GM21529 (cell line): ENCODE data around the gene SPRN.
"Not testable (repeated sequence)": the region's sequence is repeated elsewhere in the genome, so short reads cannot be mapped to it uniquely, and the experiment has no call there.

Source experiments
- ATAC-seq: cut with Tn5 transposase; IDR thresholded peaks from one replicate; pipeline ENCODE4 v1.9.1; 2021; ENCODE audit not compliant: unreplicated experiment

Gene SPRN

DNA sequence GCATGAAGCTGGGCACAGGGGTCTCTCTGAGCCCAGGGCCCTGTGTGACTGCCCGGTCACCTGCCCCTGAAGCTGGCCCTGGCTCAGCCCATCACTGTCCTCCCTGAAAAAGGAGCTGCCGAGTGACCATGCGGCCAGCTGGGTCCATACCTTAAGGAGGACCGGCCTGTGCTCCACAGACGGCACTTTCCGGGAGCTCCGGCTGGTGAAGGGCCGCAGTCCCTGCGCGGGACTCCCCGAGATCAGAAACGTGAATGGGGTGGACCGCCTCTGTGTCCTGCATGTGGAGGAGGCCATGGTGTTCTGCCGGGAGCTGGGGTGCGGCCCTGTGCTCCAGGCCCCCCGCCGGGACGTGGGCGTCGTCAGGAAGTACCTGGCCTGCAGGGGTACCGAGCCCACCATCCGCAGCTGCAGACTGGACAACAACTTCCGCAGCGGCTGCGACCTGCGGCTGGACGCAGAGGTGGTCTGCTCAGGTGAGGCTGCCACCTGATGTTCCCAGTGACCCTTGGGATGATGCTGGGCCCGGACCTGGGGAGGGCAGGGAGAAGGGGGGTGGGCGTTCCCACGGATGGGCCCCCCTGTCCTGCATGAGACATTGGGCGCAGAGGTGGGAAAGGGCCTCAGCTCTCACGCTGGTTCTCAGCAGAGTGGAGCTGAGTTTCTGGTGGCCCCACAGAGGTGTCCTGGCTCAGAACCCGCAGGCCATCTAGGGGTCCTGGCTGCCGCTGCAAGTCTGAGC, 32.8 kb upstream of the SPRN start:
- ATAC-seq = no peak

DNA sequence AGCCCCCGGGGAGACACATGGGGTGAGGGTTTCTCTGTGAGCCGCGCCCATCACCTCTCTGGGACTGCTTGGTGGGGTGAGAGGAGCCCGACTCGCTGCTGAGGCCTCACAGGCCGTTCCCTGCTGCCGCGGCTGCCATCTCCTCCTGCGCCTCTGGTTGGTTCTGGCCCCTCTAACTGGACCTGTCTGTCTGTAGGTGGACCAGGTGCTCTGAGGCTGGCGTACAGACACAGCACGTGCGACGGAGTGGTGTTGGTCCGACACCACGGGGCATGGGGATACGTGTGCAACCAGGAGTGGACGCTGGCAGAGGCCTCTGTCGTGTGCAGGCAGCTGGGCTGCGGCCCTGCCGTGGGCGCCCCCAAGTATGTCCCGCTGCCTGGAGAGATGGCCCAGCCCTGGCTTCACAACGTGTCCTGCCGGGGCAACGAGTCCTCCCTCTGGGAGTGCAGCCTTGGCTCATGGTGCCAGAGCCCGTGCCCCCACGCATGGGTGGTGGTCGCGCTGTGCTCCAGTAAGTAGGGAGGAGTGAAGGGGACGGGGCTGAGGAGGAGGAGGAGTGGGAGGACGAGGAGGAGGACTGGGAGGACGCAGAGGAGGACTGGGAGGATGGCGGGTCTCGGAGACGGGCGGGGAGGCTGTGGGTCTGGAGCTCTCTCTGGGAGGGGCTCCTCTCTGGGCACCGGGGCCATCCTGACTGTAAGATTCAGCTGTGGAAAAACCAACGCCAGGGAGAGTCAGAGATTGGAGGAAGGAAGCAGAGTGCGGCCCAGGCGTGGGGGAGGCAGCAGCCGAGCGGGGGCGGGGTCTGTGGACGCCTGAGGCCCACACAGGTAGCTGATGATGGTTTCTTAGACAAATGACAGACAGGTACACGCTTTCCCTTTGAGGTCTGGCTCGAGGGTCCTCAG, 31.9 kb upstream of the SPRN start:
- no peak for ATAC-seq

DNA sequence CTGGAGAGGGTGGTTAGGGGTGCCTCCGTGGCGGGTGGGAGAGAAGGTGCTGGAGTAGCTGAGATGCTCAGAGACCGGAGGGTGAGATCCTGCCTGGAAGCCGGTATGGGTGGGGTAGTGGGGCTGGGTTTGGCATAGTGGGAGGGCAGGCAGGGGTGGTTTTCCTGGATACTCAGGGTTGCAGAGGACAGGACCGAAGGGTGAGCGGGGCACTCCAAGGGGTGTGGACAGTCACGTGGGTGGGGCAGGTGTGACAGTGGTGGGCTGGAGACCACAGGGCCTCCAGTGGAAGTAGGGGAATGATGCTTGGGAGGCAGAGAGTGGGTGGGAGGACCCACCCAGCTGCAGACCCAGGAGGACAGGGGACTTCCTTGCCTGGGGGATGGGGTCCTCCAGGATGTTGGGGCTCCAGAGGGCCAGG, 31.2 kb upstream of the SPRN start:
- no peak for ATAC-seq

DNA sequence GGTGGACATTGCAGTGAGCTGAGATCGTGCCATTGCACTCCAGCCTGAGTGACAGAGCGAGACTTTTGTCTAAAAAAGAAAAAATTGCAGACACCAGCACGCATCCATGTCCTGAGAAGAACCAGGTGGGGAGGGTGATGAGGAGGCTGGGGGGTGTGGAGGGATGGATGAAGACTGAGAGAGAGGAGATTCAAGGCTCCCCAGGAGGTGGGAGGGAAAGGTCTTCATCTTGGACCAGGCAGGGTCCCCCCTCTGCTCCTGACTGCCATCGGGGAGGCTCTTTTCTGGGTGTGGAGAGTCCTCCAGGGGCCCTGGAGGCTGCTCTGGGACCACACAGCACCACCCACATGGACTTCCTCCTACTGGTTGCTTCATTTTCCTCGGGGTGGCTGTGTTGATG, 30.8 kb upstream of the SPRN start:
- no peak for ATAC-seq

DNA sequence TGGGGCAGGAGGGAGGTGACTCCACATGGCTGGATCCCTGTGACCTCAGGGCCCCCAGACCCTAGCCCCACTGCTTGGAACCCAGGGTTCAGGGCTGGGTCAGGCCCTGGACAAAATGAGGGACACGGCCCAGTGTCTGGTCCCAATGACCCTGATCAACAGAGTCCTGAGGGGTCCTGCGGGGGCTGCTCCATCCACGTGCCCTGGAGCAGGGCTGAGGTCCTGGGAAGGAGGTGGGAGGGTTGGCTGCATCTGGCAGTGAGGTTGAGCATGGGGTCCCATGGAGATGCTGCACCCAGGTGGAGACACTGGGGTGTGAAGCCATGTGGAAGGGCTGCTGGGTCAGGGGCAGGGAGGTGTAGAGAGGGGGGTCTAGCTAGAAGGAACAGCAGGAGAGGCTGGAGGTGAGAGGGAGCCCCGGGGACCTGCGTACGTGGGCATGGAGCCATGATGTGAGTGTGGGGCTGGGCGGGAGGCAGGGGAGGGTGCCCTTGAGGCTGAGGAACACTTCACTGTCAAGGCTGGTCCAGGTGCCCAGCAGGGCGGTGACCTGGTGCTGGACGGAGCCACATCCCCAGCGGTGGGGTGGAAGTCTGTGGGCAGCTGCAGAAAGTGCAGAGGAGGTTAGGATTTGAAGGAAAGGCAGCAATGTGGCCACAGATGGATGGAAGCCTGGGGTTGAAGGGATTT, 29.9 kb upstream of the SPRN start:
- ATAC-seq = no peak

DNA sequence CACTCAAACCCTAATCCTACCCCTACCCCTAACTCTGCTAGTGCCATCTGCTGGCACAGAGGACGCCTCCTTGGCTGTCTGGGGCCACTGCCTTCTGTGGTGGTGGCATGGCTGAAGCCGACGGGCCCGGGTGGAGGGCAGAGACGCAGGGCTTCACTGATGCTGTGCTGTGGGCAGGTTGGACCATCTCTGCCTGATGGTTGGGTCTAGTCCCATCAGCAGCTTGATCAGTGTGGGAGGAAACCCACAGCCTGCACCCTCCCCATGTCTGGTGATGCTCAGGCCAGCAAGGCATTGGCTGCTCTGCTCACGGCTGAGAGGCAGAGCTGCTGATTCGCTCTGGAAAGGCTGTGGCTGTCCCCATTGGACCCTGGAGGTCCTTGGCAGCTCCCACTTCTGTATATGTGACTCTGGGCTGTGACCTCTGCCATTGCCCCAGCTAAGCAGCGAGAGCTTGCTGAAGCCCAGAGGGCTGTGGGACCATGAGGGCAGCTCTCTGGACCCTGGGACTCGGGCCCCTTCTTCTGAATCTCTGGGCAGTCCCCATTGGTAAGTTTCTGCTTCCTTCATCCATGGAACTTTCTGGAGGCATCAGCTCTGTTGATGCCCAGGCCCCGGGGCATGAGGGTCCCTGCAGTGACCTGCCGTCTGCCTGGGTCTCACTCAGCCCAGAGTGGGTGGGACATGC, 29.2 kb upstream of the SPRN start, which contains the start of gene SCART1:
Gene SCART1 (plus strand): TSS at position 430 of the 688 bp plus-strand sequence. CDS start 53 bp downstream, at position 483.
- no peak for ATAC-seq

DNA sequence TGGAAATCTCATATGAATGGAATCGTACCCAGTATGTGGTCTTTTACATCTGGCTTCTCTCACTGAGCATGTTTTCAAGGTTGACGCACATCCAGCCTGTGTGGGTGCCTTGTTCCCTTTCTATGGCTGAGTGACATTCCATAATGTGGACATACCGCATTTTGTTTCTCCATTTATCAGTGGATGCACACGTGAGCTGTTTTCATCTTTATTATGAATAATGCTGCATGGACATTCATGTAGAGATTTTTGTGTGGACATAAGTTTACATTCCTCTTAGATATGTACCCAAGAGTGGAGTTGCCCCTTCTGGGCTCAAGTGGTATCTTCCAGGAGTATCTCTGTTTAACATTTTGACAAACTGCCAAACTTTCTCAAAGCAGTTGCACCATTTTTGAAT, 28.0 kb upstream of the SPRN start:
- no peak for ATAC-seq

DNA sequence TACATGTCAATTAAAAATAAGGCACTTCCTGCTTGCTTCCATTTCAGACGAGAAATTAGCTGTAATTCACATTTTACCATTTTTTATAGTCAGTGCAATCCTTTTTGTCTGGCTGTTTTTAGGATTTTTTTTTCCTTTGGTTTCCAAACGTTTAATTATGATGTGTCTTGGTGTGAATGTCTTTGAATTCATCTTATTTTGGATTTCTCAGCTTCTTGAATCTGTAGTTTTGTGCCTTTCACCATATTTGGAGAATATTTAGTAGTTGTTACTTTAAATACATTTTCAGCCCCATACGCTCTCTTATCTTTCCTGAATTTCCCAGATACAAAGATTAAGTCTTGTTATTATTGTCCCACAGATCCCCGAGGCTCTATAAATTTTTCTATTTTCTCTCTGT, 26.9 kb upstream of the SPRN start:
- ATAC-seq = no peak

DNA sequence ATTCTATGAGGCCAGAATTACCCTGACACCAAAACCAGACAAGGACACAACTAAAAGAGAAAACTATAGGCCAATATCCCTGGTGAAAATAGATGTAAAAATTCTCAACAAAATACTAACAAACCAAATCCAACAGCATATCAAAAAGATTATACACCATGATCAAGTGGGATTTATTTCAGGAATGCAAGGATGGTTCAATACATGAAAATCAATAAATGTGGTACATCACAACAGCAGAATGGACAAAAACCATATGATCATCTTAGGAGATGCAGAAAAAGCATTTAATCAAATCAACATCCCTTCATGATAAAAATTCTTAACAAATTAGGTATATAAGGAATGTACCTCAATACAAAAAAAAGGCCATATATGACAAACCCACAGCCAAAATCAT, 23.7 kb upstream of the SPRN start:
- no peak for ATAC-seq

DNA sequence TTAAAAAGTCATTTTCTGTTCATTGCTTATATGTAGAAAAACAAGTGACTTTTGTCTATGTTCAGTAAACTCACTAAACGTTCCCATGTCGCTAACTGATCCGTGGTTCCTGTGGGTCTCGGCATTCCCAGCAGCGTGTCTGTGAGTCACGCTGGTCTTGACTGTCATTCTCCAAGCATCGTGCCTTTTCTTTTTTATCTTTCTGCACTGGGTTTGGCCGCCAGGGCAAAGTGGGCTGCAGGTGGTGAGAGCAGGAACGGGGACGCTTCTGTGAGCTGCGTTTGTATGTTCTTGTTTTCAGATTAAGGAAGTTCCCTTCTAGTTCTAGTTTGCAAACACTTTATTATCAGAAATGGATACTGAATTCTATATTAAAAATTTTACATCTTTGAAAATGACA, 22.6 kb upstream of the SPRN start:
- no peak for ATAC-seq

DNA sequence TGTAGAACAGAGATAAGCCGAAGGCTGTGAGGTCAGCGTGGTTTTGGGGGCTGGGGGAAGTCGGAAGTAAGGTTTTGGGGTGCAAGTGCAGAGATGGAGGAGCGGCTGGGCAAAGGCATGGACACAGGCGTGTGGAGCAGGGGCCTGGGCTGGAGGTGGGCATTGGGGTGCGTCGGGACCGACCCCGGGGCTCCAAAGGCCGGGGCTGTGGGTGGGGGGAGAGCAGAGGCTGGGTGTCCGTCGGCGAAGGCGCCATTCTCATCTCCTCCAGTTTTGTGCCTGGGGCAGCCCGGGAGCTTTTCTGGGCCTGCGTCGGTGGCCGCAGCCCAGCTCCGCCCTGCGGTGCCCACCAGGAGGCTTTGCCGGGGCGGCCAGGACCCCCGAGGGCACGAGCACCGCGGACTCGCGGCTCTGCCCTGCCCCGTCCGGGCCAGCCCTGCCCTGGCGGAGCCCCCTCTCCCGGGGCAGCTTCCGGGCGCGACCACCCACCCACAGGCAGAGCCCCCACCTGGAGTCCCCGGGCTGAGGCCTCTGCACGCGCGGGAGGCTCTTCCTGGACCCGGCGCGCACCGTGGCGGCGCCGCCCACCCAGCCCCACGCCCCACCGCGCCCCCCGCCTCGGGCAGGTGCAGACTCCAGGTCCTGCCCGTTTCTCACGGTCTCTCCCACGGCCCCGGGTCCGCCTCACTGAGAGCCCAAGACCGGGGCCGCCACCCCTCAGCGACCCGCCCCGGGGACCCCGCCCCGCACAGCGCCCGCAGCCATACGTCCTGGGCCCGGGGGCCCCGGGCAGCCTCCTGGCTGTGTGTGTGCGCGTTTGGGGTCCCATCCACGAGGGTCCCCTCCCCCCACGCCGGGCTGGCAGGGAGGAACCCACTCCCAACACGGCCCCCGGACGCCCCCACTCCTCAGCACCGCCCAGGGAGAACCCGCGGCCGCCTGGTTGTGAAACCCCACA, 21.6 kb upstream of the SPRN start:
- no peak for ATAC-seq

DNA sequence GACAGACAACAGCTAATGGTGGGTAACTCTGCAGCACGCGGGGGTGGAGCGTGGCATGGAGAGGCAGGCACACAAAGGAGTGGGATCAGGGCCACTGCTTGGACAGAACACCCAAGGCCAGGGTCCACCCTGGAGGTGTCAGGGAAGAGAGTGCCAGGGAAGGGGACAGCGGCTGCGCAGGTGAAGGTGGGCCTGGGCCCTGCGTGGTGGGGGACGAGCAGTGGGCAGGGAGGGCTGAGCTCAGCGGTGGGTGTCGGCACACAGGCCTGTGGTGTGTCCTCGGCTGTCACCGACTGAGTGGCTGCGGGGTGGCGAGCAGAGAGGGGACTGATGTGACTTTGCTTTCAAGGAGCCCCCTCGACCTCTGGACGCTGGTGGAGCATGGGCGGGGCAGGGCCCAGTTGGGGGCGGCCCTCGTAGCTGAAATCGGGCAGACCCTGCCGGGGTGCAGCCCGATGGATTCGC, 20.9 kb upstream of the SPRN start:
- no peak for ATAC-seq

DNA sequence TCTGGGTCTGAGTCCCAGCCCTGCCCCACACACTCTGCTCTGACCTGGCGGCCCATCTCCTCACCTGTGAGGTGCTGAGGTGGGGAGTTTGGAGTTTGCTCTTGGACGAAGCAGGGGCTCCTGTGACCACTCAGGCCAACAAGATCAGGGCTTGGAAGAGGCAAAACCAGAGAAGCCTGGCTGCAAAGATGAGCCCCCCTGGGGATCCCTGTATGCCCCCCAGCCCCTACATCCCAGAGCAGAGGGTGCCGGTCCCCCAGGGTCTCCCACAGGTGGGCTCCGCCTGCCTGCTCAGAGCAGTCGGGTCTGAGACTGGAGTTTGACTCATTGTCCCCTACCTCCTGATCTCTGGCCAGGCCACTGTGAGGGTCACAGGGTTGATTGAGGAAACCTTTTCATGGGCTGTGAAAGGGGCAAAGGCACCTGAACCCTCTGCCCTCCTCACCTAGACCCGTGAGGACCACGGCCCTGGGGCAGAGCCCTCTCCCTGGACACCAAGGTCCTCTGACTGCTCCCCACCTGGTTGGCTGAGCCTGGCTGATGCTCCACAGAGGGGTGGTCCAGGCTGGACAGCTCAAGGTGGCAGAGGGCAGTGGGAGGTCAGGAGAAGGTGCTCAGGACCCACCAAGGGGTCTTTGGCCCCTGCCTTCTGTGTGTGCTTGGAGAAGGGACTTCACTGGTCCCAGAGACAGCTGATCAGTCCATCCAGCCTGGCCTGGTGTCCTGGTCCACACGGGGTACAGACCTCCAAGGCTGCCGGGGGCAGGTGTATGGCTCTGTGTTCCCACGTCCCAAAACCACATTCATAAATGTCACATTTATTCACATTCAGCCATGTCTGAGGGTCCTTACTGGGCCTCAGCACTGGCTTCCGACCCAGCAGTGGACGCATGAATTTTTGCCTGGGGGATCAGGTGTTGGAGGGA, 20.2 kb upstream of the SPRN start:
- ATAC-seq = no peak

DNA sequence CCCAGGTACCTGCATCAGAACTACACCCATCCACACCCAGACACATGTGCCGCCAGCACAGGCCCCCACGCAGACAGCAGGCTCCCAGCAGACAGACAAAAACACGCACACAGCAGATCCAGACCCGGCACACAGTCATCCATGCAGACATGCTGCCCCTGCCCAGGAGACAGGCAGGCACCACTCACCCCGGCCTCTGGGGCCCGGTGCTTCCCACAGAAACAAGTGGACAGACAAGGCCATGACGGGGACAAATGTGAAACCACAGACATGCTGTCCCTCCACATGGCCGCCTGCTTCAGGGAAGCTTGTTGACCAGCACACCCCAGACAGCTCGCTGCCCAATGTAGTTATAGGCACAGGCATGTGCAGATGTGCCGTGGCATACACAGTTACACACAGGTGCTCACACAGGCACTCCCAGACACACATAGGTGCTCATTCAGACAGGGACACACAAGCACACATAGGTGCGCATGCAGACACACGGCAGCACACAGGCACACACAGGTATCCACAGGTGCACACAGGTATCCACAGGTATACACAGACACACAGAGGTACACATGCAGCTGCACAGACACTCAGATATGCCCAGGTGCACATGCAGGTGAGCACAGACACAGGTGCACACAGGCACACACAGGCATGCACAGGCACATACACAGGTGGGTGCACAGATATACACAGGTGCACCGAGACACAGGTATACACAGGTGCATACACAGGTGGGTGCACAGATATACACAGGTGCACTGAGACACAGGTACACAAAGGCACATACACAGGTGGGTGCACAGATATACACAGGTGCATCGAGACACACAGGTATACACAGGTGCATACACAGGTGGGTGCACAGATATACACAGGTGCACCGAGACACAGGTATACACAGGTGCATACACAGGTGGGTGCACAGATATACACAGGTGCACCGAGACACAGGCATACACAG, 18.8 kb upstream of the SPRN start:
- ATAC-seq = no peak

DNA sequence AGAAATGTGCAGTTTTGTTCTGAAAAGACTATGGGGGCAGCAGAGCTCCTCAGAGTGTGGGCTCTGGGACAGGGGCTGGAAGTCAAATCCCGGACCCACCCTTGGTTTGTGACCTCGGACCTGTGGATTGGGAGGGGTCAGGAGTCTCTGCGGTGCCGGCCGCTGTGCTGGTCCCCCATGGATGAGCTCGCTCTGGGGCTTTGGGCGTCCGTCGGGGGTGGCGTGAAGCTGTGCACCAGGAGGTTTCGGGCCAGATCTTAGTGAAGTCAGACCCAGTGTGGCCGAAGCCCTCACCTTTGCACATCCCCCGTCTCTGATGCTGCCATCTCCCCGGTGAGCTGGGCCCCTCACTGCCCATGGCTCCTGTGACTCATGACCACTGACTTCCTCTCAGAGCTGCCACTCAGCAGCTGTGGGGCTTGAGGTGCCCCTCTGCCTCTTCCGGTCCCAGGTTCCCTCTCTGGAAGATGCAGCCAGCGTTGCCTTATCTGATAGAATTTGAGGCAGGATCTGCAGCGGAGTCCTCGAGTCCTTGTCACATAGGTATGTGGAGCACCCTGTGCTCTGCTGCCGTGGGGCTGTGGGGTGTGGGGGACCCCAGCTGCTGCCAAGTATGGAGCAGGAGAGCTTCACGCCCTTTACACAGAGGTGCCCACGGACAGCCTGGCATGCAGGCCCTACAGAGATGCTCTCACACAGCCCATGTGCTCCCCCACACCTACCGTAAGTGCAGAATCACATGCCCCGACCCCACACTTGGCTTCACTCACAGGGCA, 18.0 kb upstream of the SPRN start:
- ATAC-seq = no peak

DNA sequence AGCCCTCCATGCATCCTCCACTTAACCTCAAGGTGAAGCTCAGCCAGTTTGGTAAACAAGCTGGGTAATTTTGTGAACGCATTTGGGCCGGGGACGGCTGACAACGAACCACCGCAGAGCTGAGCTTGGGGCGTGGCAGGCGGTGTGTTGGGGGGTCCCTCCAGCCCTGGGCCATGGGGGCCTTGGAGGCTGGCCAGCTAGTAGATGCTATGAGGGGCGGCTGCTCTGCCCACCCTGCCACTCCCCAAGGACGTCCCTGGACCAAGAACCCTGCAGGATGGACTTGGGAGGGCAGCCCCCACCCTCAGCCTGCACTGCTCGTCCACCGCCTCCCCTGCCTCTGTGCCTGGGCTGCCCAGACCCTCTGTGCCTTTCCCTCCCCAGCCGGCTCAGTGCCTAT, 17.4 kb upstream of the SPRN start:
- ATAC-seq = no peak

DNA sequence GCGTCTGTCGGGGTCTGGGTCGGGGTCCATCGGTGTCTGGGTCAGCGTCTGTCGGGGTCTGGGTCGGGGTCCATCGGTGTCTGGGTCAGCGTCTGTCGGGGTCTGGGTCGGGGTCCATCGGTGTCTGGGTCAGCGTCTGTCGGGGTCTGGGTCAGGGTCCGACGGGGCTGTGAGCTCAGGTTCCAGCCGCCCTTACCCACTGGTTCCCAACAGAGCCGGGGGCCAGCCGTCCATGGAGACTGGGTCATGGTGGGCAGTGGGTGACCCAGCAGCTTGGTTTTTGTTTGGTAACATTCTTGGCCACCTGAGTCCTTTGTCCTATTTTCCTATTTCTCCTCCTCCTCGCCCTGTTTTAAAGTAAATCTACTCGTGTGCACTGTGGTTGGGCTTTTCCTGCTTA, 16.9 kb upstream of the SPRN start:
- ATAC-seq = not testable (repeated sequence)
